Testis (tissue), 3 donors: ENCODE measurements around the gene ASCC1. TPM values are rescaled to one million over a fixed set of nuclear protein-coding genes. Genes with fewer than 3 reads are reported as not detected.

Experiments used
- DNase-seq: peaks from one replicate; pipeline ENCODE4 v3.0.0-alpha.2; 2019
- H3K27ac ChIP-seq, 2 donors: fragments of 200-600 bp; sonication (generic); one replicate each; pipeline ENCODE4 v1.5.1; 2019
- H3K27me3 ChIP-seq: fragments of 200-600 bp; sonication (generic); one replicate; pipeline ENCODE4 v1.5.1; 2019
- H3K36me3 ChIP-seq: fragments of 200-600 bp; sonication (generic); one replicate; pipeline ENCODE4 v1.5.1; 2017; ENCODE audit warnings: low read depth; ENCODE audit errors: missing control alignments
- H3K4me1 ChIP-seq: fragments of 200-600 bp; sonication (generic); one replicate; pipeline ENCODE4 v1.5.1; 2019
- H3K4me3 ChIP-seq, 2 donors: fragments of 200-600 bp; sonication (generic); one replicate each; pipeline ENCODE4 v1.5.1; 2017 to 2019
- H3K9me3 ChIP-seq: fragments of 200-600 bp; sonication (generic); one replicate; pipeline ENCODE4 v1.5.1; 2017
- CTCF ChIP-seq, 3 experiments: fragments of 450-650 bp in 2 of 3; fragments of 200-600 bp in 1 of 3; sonication (generic) in 1 of 3; IDR thresholded peaks; one replicate each; pipeline ENCODE4 v1.5.1; 2016 to 2019; ENCODE audit warnings: antibody characterized with exemption in 3 of 3, mild to moderate bottlenecking in 2 of 3, moderate library complexity in 1 of 3
- POLR2A ChIP-seq: fragments of 450-650 bp; IDR thresholded peaks from one replicate; pipeline ENCODE4 v1.6.1; 2017; ENCODE audit warnings: antibody characterized with exemption, mild to moderate bottlenecking, moderate library complexity
- WGBS, 2 donors: methylation state at CpG; one replicate each; pipeline ENCODE4 v1.1.5; 2018; 5-methylcytosine and 5-hydroxymethylcytosine counted together
- intact Hi-C: fragments of 100-400 bp; cut with DNase I; formaldehyde crosslinking; loops from one replicate; pipeline ENCODE4 v1.15.1; 2023; ENCODE audit warnings: low total_unique reads
- polyA plus RNA-seq: library from polyadenylated mRNA; stranded (reverse); fragments of 350-450 nt; fragmentation: Illumina TruSeq; extraction: RNeasy Lipid Tissue Mini Kit (QIAGEN cat#74804); gene quantifications from one replicate; pipeline ENCODE4 v1.2.3, GENCODE V29; 2014; ENCODE audit warnings: low read depth, low replicate concordance; ENCODE audit not compliant: insufficient read depth
- total RNA-seq, 2 donors: library from RNA; depleted of rRNA; stranded (reverse); fragments of >200 nt; gene quantifications; one replicate each; pipeline ENCODE4 v1.2.3, GENCODE V29; 2016

ASCC1 gene
- total and polyA plus RNA-seq, 3 donors from 2014 or later = 47.4 to 58.3 (median 48.8) TPM

- no peaks in the 10 kb centered on the region for H3K9me3 ChIP-seq
- no peaks in the 10 kb centered on the region for H3K36me3 ChIP-seq
- H3K27ac ChIP-seq = peak overlapping the region; percentile 61 to 64
- TF ChIP-seq POLR2A (no peak), CTCF (IDR thresholded peaks at IDR 0.05) (no peak)
- intact Hi-C loops = no loop called here
- peak overlapping the region; percentile 44 to 68 for H3K4me3 ChIP-seq
- WGBS, 2 donors = 9 to 26% methylated on average over 10 to 33 of the region's 50 CpGs
- H3K4me1 ChIP-seq = peaks cover 17% of the 10 kb centered on the region
- H3K27me3 ChIP-seq = no peaks in the 10 kb centered on the region
- no peak for DNase-seq
Observed at GRCh38 chr10:72087392-72087968, 128.6 kb downstream of the ASCC1 start.

- Histone ChIP-seq H3K27me3 (no peaks in the 10 kb centered on the region), H3K36me3 (no peaks in the 10 kb centered on the region), H3K9me3 (no peaks in the 10 kb centered on the region), H3K4me1 (peaks cover 17% of the 10 kb centered on the region), H3K4me3 (peak overlapping the region; percentile 44 to 68), H3K27ac (peak overlapping the region; percentile 61 to 64)
- TF ChIP-seq CTCF (IDR thresholded peaks at IDR 0.05) (no peak), POLR2A (no peak)
- intact Hi-C loops = no loop called here
- DNase-seq = peak; percentile 62
- WGBS, 2 donors = 35 to 40% methylated on average over 23 to 49 of the region's 61 CpGs
Observed at GRCh38 chr10:72086466-72087391, 129.3 kb downstream of the ASCC1 start.

GRCh38 chr10:72085864-72086465, 130.1 kb downstream of the ASCC1 start:
- H3K4me3 ChIP-seq = no peak overlapping the region
- no peak for DNase-seq

GRCh38 chr10:72085166-72085565, 130.9 kb downstream of the ASCC1 start:
- no peak for DNase-seq

More at GRCh38 chr10:72085864-72086465, 130.1 kb downstream of the ASCC1 start:
- H3K4me1 ChIP-seq = peaks cover 17% of the 10 kb centered on the region
- no peaks in the 10 kb centered on the region for H3K9me3 ChIP-seq
- intact Hi-C loops = no loop called here
- no peaks in the 10 kb centered on the region for H3K27me3 ChIP-seq
- H3K27ac ChIP-seq = peak overlapping the region; percentile 21 to 61
- no peaks in the 10 kb centered on the region for H3K36me3 ChIP-seq
- no peak for TF ChIP-seq CTCF (IDR thresholded peaks at IDR 0.05)
- TF ChIP-seq POLR2A = no peak
- 36 to 45% methylated on average over 1 of the region's 1 CpG for WGBS, 2 donors

More at GRCh38 chr10:72085166-72085565, 130.9 kb downstream of the ASCC1 start:
- TF ChIP-seq CTCF (IDR thresholded peaks at IDR 0.05) (no peak), POLR2A (no peak)
- H3K4me1 ChIP-seq = peaks cover 17% of the 10 kb centered on the region
- 83% methylated on average over 6 of the region's 6 CpGs for WGBS, 2 donors
- no peaks in the 10 kb centered on the region for H3K27me3 ChIP-seq
- no peak overlapping the region for H3K4me3 ChIP-seq
- intact Hi-C loops = no loop called here
- no peaks in the 10 kb centered on the region for H3K9me3 ChIP-seq
- no peak overlapping the region for H3K27ac ChIP-seq
- H3K36me3 ChIP-seq = no peaks in the 10 kb centered on the region
